PC-9 (cell line): ENCODE results near the gene SMG6. TPM values are rescaled to one million over a fixed set of nuclear protein-coding genes. Genes with fewer than 3 reads are reported as not detected.
"Not testable (repeated sequence)": the region's sequence is repeated elsewhere in the genome, so short reads cannot be mapped to it uniquely, and the experiment has no call there.

ENCODE experiments used
- BruUV-seq: library from RNA; stranded (reverse); fragments of 400-500 nt; replicated peaks from 2 replicates; lab custom pipeline; 2021; lab: Mats Ljungman, UMichigan
- CTCF ChIA-PET: fragments of 300-600 bp; sonication (Branson Sonifier 250); formaldehyde crosslinking; loops from one replicate; lab custom pipeline; 2022; ENCODE audit warnings: antibody characterized with exemption; lab: Charles Lee
- POLR2A ChIA-PET: fragments of 300-600 bp; sonication (Branson Sonifier 250); formaldehyde crosslinking; loops from one replicate; lab custom pipeline; 2022; ENCODE audit warnings: antibody characterized with exemption; ENCODE audit not compliant: unreplicated experiment; lab: Charles Lee
- DNase-seq, 2 experiments: peaks; one replicate each; pipeline versions ENCODE4 v3.0.0 to v3.0.0-alpha.2; 2015 to 2022; ENCODE audit warnings: mixed read lengths in 1 of 2
- H2AFZ ChIP-seq: fragments of 200-600 bp; sonication (generic); 2 replicates; pipeline ENCODE4 v1.8.1; 2017; ENCODE audit warnings: antibody characterized with exemption
- H3F3A ChIP-seq: fragments of 200-600 bp; sonication (generic); 2 replicates; pipeline ENCODE4 v1.8.1; 2017; ENCODE audit warnings: antibody characterized with exemption, mild to moderate bottlenecking, low read depth; ENCODE audit not compliant: insufficient read depth
- H3K27ac ChIP-seq: fragments of 200-600 bp; sonication (generic); 2 replicates; pipeline ENCODE4 v1.6.1; 2016; ENCODE audit warnings: mixed run types
- H3K27me3 ChIP-seq: fragments of 200-600 bp; sonication (generic); 2 replicates; pipeline ENCODE4 v1.6.1; 2016; ENCODE audit warnings: low read depth, mixed run types; ENCODE audit not compliant: insufficient read depth
- H3K36me3 ChIP-seq: fragments of 200-600 bp; sonication (generic); 2 replicates; pipeline ENCODE4 v1.6.1; 2016; ENCODE audit warnings: low read depth, mixed run types
- H3K4me1 ChIP-seq: fragments of 200-600 bp; sonication (generic); replicated peaks from 2 replicates; pipeline ENCODE4 v1.6.1; 2016; ENCODE audit warnings: mixed run types; ENCODE audit not compliant: insufficient read depth
- H3K4me2 ChIP-seq: fragments of 200-600 bp; sonication (generic); 2 replicates; pipeline ENCODE4 v1.6.1; 2017; ENCODE audit warnings: mixed run types
- H3K4me3 ChIP-seq: fragments of 200-600 bp; sonication (generic); 2 replicates; pipeline ENCODE4 v1.6.1; 2016; ENCODE audit warnings: mixed run types
- H3K79me2 ChIP-seq: fragments of 200-600 bp; sonication (generic); 2 replicates; pipeline ENCODE4 v1.6.1; 2017; ENCODE audit warnings: low read depth, mixed run types
- H3K9me2 ChIP-seq: fragments of 200-600 bp; sonication (generic); 2 replicates; pipeline ENCODE4 v1.8.1; 2017; ENCODE audit warnings: mild to moderate bottlenecking; ENCODE audit not compliant: insufficient read depth
- H3K9me3 ChIP-seq: fragments of 200-600 bp; sonication (generic); 2 replicates; pipeline ENCODE4 v1.8.1; 2016; ENCODE audit warnings: low read depth; ENCODE audit not compliant: insufficient read depth
- H4K20me1 ChIP-seq: fragments of 200-600 bp; sonication (generic); 2 replicates; pipeline ENCODE4 v1.8.1; 2017; ENCODE audit not compliant: insufficient read depth
- EZH2 ChIP-seq: fragments of 200-600 bp; sonication (generic); IDR thresholded peaks from 2 replicates; pipeline ENCODE4 v1.8.0; 2017; ENCODE audit warnings: antibody characterized with exemption, low read depth
- intact Hi-C: fragments of 100-400 bp; cut with micrococcal nuclease; formaldehyde crosslinking; loops from one replicate; pipeline ENCODE4 v1.10.0; 2022; ENCODE audit not compliant: unreplicated experiment
- total RNA-seq: library from RNA; stranded (reverse); gene quantifications from 2 replicates; pipeline ENCODE4 v1.2.3, GENCODE V29; 2021
- TF ChIP-seq, protein P1 (sequence below): fragments of 200-600 bp; sonication (generic); conservative IDR thresholded peaks from 2 replicates; pipeline ENCODE4 v1.6.1; 2017; ENCODE audit warnings: mixed run types, antibody characterized with exemption, mild to moderate bottlenecking, moderate library complexity

Gene SMG6
- total RNA-seq, 1 experiment from 2014 or later = 43.1 TPM

DNA sequence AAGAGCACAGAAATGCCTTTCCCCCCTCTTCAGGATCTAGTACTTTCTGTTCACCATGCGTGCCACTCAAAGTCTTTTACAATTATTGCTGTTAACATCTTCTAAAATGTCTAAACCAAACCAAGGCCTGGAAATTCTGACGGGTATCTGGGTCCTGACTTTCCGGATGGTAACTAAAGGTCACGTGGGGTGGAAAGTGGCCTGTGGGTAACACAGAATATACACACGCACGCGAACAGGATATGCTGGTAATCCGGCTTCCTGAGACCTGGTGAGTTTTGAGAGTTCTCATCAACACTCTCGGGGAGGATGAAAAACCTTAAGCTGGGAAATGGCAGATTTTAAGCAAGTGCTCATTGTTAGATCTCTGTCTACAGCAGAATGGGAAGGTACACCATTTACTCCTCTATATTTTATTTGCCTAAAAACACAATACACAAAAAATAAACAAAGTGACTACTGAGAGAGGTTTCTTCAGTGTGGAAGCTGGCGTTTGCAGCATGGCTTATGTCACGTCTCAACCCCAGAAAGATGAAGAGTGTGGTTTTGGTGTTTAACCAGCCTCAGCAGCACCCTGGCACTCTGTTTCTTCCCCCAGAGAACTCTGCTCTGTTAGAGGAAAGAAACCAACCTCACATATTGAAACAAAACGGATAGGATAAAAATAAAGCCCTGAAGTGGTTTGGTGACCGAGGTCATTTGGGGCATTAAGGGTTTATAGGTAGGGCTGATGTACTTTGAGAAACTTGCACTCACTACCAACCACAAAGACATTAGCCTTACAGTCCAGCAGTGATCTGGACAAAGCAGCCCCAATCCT lies 37.3 kb downstream of the SMG6 start:
- Histone ChIP-seq H3K9me3 (no peaks in the 10 kb centered on the region), H4K20me1 (no peaks in the 10 kb centered on the region), H3K27ac (no peak overlapping the region), H3K79me2 (0 out of 2 replicates have a peak, but pooled peaks cover 3% of the 10 kb centered on the region), H3K4me1 (no peaks in the 10 kb centered on the region; the same call in 1 of the 2 replicates), H3K4me3 (no peak overlapping the region), H3K9me2 (no peaks in the 10 kb centered on the region), H3K36me3 (no peaks in the 10 kb centered on the region; the same call in 1 of the 2 replicates), H2AFZ (no peak overlapping the region), H3K27me3 (no peaks in the 10 kb centered on the region), H3F3A (peaks cover 21% of the 10 kb centered on the region; the same call in 1 of the 2 replicates), H3K4me2 (no peak overlapping the region)
- DNase-seq = no peak
- TF ChIP-seq EZH2 = no peak
- TF ChIP-seq, protein P1, sequence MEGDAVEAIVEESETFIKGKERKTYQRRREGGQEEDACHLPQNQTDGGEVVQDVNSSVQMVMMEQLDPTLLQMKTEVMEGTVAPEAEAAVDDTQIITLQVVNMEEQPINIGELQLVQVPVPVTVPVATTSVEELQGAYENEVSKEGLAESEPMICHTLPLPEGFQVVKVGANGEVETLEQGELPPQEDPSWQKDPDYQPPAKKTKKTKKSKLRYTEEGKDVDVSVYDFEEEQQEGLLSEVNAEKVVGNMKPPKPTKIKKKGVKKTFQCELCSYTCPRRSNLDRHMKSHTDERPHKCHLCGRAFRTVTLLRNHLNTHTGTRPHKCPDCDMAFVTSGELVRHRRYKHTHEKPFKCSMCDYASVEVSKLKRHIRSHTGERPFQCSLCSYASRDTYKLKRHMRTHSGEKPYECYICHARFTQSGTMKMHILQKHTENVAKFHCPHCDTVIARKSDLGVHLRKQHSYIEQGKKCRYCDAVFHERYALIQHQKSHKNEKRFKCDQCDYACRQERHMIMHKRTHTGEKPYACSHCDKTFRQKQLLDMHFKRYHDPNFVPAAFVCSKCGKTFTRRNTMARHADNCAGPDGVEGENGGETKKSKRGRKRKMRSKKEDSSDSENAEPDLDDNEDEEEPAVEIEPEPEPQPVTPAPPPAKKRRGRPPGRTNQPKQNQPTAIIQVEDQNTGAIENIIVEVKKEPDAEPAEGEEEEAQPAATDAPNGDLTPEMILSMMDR = no peak
- ChIA-PET POLR2A (no interaction called here), CTCF (interaction anchor here (0.6 kb wide), 1 partner anchor 410 kb away, joined by 4 read pairs; no protein-coding TSS in a partner anchor)
- intact Hi-C loops = no loop called here
- no TSS peak for BruUV-seq

DNA sequence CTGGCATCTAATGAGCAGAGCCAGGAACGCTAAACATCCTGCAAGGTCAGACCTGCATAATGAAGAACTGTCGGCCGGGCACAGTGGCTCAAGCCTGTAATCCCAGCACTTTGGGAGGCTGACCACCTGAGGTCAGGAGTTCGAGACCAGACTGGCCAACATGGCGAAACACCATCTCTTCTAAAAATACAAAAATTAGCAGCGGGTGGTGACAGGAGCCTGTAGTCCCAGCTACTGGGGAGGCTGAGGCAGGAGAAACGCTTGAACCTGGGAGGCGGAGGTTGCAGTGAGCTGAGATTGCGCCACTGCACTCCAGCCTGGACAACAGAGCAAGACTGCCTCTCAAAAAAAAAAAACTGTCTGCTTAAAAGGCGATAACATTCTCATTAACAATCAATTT lies 38.4 kb downstream of the SMG6 start:
- H3K4me2 ChIP-seq, POLR2A ChIA-PET, H3K9me2 ChIP-seq, H3K9me3 ChIP-seq, CTCF ChIA-PET, H3K4me1 ChIP-seq, H3K4me3 ChIP-seq, H3K36me3 ChIP-seq, H3K27me3 ChIP-seq, DNase-seq, BruUV-seq, H4K20me1 ChIP-seq, intact Hi-C loops, H2AFZ ChIP-seq, H3K79me2 ChIP-seq, H3K27ac ChIP-seq: not testable (repeated sequence)
- H3F3A ChIP-seq = peaks cover 16% of the 10 kb centered on the region; the same call in 1 of the 2 replicates

DNA sequence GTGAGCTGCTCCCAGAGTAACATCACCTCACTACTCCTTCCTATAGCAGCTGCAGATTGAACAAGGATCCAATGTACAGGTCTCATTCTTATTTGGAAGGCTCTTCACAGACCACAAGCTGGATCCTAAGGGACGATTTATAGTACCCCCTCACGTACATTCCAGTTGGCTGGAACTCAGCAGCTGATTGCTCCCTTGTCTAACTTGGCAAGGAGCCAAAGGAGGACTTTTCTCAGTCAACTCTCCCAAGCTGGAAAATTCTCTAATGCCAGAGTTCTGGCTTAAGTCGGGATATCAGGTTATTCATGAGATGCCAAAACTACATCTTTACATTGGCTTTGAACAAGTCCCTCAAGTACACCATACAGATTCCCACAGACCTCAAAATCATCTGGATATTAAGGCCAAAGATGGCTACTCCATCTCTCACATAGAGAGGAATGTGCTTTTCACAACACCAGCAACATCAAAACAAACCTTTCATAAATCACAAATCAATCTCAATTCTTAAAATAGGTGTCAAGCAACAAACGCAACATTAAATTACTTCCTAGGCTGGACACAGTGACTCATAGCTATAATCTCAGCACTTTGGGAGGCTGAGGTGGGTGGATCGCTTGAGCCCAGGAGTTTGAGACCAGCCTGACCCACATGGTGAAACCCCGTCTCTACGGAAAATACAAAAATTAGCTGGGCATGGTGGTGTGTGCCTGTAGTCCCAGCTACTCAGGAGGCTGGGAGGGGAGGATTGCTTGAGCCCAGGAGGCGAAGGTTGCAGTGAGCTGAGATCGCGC lies 39.3 kb downstream of the SMG6 start:
- Histone ChIP-seq H3K27me3 (no peaks in the 10 kb centered on the region), H3K36me3 (no peaks in the 10 kb centered on the region; the same call in 1 of the 2 replicates), H3F3A (peaks cover 16% of the 10 kb centered on the region; the same call in 1 of the 2 replicates), H3K9me2 (no peaks in the 10 kb centered on the region), H3K27ac (no peak overlapping the region), H4K20me1 (0 out of 2 replicates have a peak, but pooled peaks cover under 1% of the 10 kb centered on the region), H3K4me3 (no peak overlapping the region), H3K79me2 (0 out of 2 replicates have a peak, but pooled peaks cover 3% of the 10 kb centered on the region), H3K9me3 (no peaks in the 10 kb centered on the region), H3K4me1 (no peaks in the 10 kb centered on the region; the same call in 1 of the 2 replicates), H2AFZ (no peak overlapping the region), H3K4me2 (no peak overlapping the region)
- BruUV-seq = no TSS peak
- POLR2A ChIA-PET = no interaction called here
- CTCF ChIA-PET = no interaction called here
- intact Hi-C loops = no loop called here
- no peak for TF ChIP-seq EZH2
- TF ChIP-seq, protein P1 = no peak
- no peak for DNase-seq
